T-helper 1 cell treated with Interleukin-12 subunit alpha and Interleukin-12 subunit beta and Interleukin-4 antibody, amounts not matched to agents 30 μg/mL and 1 μg/mL, for 36 hours (primary cell): ENCODE measurements around the gene RAVER2.

Source experiments
- H3K27ac Mint-ChIP-seq: one replicate; pipeline ENCODE4 v1.8.0; 2021; ENCODE audit warnings: mild to moderate bottlenecking, mixed read lengths
- H3K27me3 Mint-ChIP-seq: one replicate; pipeline ENCODE4 v1.8.0; 2021; ENCODE audit warnings: low read depth, mixed read lengths
- H3K36me3 Mint-ChIP-seq: one replicate; pipeline ENCODE4 v1.8.0; 2021; ENCODE audit warnings: low read depth, mixed read lengths
- H3K4me1 Mint-ChIP-seq: one replicate; pipeline ENCODE4 v1.8.0; 2021; ENCODE audit warnings: low read depth, mixed read lengths
- H3K4me3 Mint-ChIP-seq: one replicate; pipeline ENCODE4 v1.8.0; 2021; ENCODE audit warnings: mild to moderate bottlenecking, moderate library complexity, mixed read lengths
- H3K9me3 Mint-ChIP-seq: one replicate; pipeline ENCODE4 v1.8.0; 2021; ENCODE audit warnings: mixed read lengths

Gene RAVER2

GRCh38 chr1:64842224-64842623 lies 97.3 kb downstream of the RAVER2 start:
- no peak overlapping the region for H3K27ac Mint-ChIP-seq
- peaks cover 54% of the 10 kb centered on the region for H3K36me3 Mint-ChIP-seq
- no peaks in the 10 kb centered on the region for H3K4me1 Mint-ChIP-seq

GRCh38 chr1:64843675-64844074 lies 98.8 kb downstream of the RAVER2 start:
- Mint-ChIP-seq H3K4me1 (no peaks in the 10 kb centered on the region), H3K9me3 (no peaks in the 10 kb centered on the region), H3K4me3 (no peak overlapping the region), H3K27me3 (no peaks in the 10 kb centered on the region), H3K36me3 (peaks cover 41% of the 10 kb centered on the region), H3K27ac (no peak overlapping the region)

More at GRCh38 chr1:64842224-64842623, 97.3 kb downstream of the RAVER2 start:
- Mint-ChIP-seq H3K27me3 (no peaks in the 10 kb centered on the region), H3K4me3 (no peak overlapping the region), H3K9me3 (no peaks in the 10 kb centered on the region)

GRCh38 chr1:64844175-64844574 lies 99.3 kb downstream of the RAVER2 start:
- Mint-ChIP-seq H3K36me3 (peaks cover 41% of the 10 kb centered on the region), H3K4me3 (no peak overlapping the region), H3K4me1 (no peaks in the 10 kb centered on the region), H3K9me3 (no peaks in the 10 kb centered on the region), H3K27me3 (no peaks in the 10 kb centered on the region), H3K27ac (no peak overlapping the region)

- Mint-ChIP-seq H3K27me3 (no peaks in the 10 kb centered on the region), H3K4me1 (no peaks in the 10 kb centered on the region), H3K4me3 (no peak overlapping the region), H3K36me3 (peaks cover 39% of the 10 kb centered on the region), H3K27ac (no peak overlapping the region), H3K9me3 (no peaks in the 10 kb centered on the region)
Observed at GRCh38 chr1:64844609-64845008, 99.7 kb downstream of the RAVER2 start.

- Mint-ChIP-seq H3K4me1 (no peaks in the 10 kb centered on the region), H3K27ac (no peak overlapping the region), H3K9me3 (no peaks in the 10 kb centered on the region), H3K36me3 (peaks cover 45% of the 10 kb centered on the region), H3K4me3 (no peak overlapping the region), H3K27me3 (no peaks in the 10 kb centered on the region)
Observed at GRCh38 chr1:64845831-64846425, 101.1 kb downstream of the RAVER2 start.

- Mint-ChIP-seq H3K4me3 (no peak overlapping the region), H3K36me3 (peaks cover 41% of the 10 kb centered on the region), H3K9me3 (no peaks in the 10 kb centered on the region), H3K27ac (no peak overlapping the region), H3K4me1 (no peaks in the 10 kb centered on the region), H3K27me3 (no peaks in the 10 kb centered on the region)
Observed at GRCh38 chr1:64846573-64847430, 101.9 kb downstream of the RAVER2 start.

- H3K4me3 Mint-ChIP-seq: no peak overlapping the region
- no peaks in the 10 kb centered on the region for H3K27me3 Mint-ChIP-seq
- H3K9me3 Mint-ChIP-seq: no peaks in the 10 kb centered on the region
- peaks cover 48% of the 10 kb centered on the region for H3K36me3 Mint-ChIP-seq
- no peak overlapping the region for H3K27ac Mint-ChIP-seq
- no peaks in the 10 kb centered on the region for H3K4me1 Mint-ChIP-seq
Observed at GRCh38 chr1:64847666-64848065, 102.8 kb downstream of the RAVER2 start.

- Mint-ChIP-seq H3K4me1 (no peaks in the 10 kb centered on the region), H3K27ac (no peak overlapping the region), H3K4me3 (no peak overlapping the region), H3K36me3 (peaks cover 45% of the 10 kb centered on the region), H3K9me3 (no peaks in the 10 kb centered on the region), H3K27me3 (no peaks in the 10 kb centered on the region)
Observed at GRCh38 chr1:64848136-64848535, 103.3 kb downstream of the RAVER2 start.

GRCh38 chr1:64848803-64849202 lies 103.9 kb downstream of the RAVER2 start:
- no peaks in the 10 kb centered on the region for H3K9me3 Mint-ChIP-seq
- H3K4me1 Mint-ChIP-seq: no peaks in the 10 kb centered on the region
- no peak overlapping the region for H3K4me3 Mint-ChIP-seq
- H3K36me3 Mint-ChIP-seq: peaks cover 41% of the 10 kb centered on the region
- no peak overlapping the region for H3K27ac Mint-ChIP-seq
- no peaks in the 10 kb centered on the region for H3K27me3 Mint-ChIP-seq

GRCh38 chr1:64849942-64850341 lies 105.1 kb downstream of the RAVER2 start:
- H3K9me3 Mint-ChIP-seq: no peaks in the 10 kb centered on the region
- no peaks in the 10 kb centered on the region for H3K27me3 Mint-ChIP-seq
- no peak overlapping the region for H3K27ac Mint-ChIP-seq
- H3K36me3 Mint-ChIP-seq: peaks cover 35% of the 10 kb centered on the region
- H3K4me1 Mint-ChIP-seq: peaks cover 3% of the 10 kb centered on the region
- no peak overlapping the region for H3K4me3 Mint-ChIP-seq

GRCh38 chr1:64850846-64851245 lies 106.0 kb downstream of the RAVER2 start:
- Mint-ChIP-seq H3K4me1 (peaks cover 4% of the 10 kb centered on the region), H3K36me3 (peaks cover 38% of the 10 kb centered on the region), H3K4me3 (no peak overlapping the region), H3K27me3 (no peaks in the 10 kb centered on the region), H3K27ac (no peak overlapping the region), H3K9me3 (no peaks in the 10 kb centered on the region)

GRCh38 chr1:64851664-64852063 lies 106.8 kb downstream of the RAVER2 start:
- Mint-ChIP-seq H3K4me1 (peaks cover 4% of the 10 kb centered on the region), H3K36me3 (peaks cover 36% of the 10 kb centered on the region), H3K27ac (no peak overlapping the region), H3K9me3 (no peaks in the 10 kb centered on the region), H3K27me3 (no peaks in the 10 kb centered on the region), H3K4me3 (no peak overlapping the region)

GRCh38 chr1:64854674-64855073 lies 109.8 kb downstream of the RAVER2 start:
- H3K9me3 Mint-ChIP-seq: no peaks in the 10 kb centered on the region
- peaks cover 53% of the 10 kb centered on the region for H3K36me3 Mint-ChIP-seq
- H3K4me1 Mint-ChIP-seq: peaks cover 4% of the 10 kb centered on the region
- H3K27me3 Mint-ChIP-seq: no peaks in the 10 kb centered on the region
- no peak overlapping the region for H3K4me3 Mint-ChIP-seq
- no peak overlapping the region for H3K27ac Mint-ChIP-seq

- Mint-ChIP-seq H3K27me3 (no peaks in the 10 kb centered on the region), H3K4me3 (no peak overlapping the region), H3K36me3 (peaks cover 51% of the 10 kb centered on the region), H3K27ac (no peak overlapping the region), H3K4me1 (peaks cover 4% of the 10 kb centered on the region), H3K9me3 (no peaks in the 10 kb centered on the region)
Observed at GRCh38 chr1:64855557-64855956, 110.7 kb downstream of the RAVER2 start.

GRCh38 chr1:64856553-64856952 lies 111.7 kb downstream of the RAVER2 start:
- H3K4me3 Mint-ChIP-seq: no peak overlapping the region
- H3K4me1 Mint-ChIP-seq: peaks cover 8% of the 10 kb centered on the region
- H3K27me3 Mint-ChIP-seq: no peaks in the 10 kb centered on the region
- no peaks in the 10 kb centered on the region for H3K9me3 Mint-ChIP-seq
- no peak overlapping the region for H3K27ac Mint-ChIP-seq
- peaks cover 53% of the 10 kb centered on the region for H3K36me3 Mint-ChIP-seq
